HFFc6 (cell line): ENCODE results near the gene OR10P1. TPM values are rescaled to one million over a fixed set of nuclear protein-coding genes. Genes with fewer than 3 reads are reported as not detected.

Source experiments
- DNase-seq: peaks from one replicate; pipeline ENCODE4 v3.0.0-alpha.2; 2018
- H3K27ac Mint-ChIP-seq: 2 replicates; pipeline ENCODE4 v1.8.0; 2020; ENCODE audit warnings: mild to moderate bottlenecking, mixed read lengths
- H3K27me3 Mint-ChIP-seq: 2 replicates; pipeline ENCODE4 v1.8.0; 2021; ENCODE audit warnings: mild to moderate bottlenecking, moderate library complexity, mixed read lengths; ENCODE audit not compliant: insufficient read depth
- H3K36me3 Mint-ChIP-seq: 2 replicates; pipeline ENCODE4 v1.8.0; 2021; ENCODE audit warnings: low read depth, mixed read lengths
- H3K4me1 Mint-ChIP-seq: 2 replicates; pipeline ENCODE4 v1.8.0; 2020; ENCODE audit warnings: low read depth, mixed read lengths
- H3K4me3 Mint-ChIP-seq: 2 replicates; pipeline ENCODE4 v1.8.0; 2020; ENCODE audit warnings: mild to moderate bottlenecking, moderate library complexity, mixed read lengths
- H3K9me3 Mint-ChIP-seq: 2 replicates; pipeline ENCODE4 v1.8.0; 2020; ENCODE audit warnings: mild to moderate bottlenecking, mixed read lengths
- total RNA-seq, 6 experiments: library from RNA; stranded (reverse); fragmentation: NEBNext Ultra II Directional; extraction: Animal tissue kit (Norgen Biotek cat#: 25700); gene quantifications; 2 replicates in 1 of 6; 3 replicates in 5 of 6; pipeline ENCODE4 v1.2.3, GENCODE V29; 2021
- TF ChIP-seq, protein P1 (sequence below): fragments of 200-600 bp; sonication (generic); IDR thresholded peaks from 2 replicates; pipeline ENCODE4 v1.5.0; 2021; ENCODE audit warnings: antibody characterized with exemption, mild to moderate bottlenecking

The OR10P1 gene
- total RNA-seq, 6 experiments from 2014 or later: not detected

DNA sequence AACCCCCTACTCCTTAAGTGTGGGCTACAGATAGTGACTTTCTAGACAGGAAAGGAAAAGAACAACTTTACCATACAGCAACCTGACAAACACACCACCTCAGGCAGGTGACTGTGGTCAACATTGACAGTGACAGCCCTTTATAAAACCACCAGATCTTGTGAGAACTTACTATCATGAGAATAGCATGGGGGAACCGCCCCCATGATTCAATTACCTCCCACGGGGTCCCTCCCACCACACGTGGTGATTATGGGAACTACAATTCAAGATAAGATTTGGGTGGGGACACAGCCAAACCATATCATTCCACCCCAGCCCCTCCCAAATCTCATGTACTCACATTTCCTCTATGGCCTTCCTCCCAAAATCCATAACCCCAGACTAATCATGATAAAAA is 16.3 kb downstream of the OR10P1 start:
- Mint-ChIP-seq H3K4me1 (peaks cover 7% of the 10 kb centered on the region; the same call in 1 of the 2 replicates), H3K27me3 (peaks cover 13% of the 10 kb centered on the region), H3K27ac (no peak overlapping the region), H3K4me3 (no peak overlapping the region), H3K36me3 (no peaks in the 10 kb centered on the region), H3K9me3 (no peaks in the 10 kb centered on the region)
- DNase-seq: no peak
- TF ChIP-seq, protein P1, sequence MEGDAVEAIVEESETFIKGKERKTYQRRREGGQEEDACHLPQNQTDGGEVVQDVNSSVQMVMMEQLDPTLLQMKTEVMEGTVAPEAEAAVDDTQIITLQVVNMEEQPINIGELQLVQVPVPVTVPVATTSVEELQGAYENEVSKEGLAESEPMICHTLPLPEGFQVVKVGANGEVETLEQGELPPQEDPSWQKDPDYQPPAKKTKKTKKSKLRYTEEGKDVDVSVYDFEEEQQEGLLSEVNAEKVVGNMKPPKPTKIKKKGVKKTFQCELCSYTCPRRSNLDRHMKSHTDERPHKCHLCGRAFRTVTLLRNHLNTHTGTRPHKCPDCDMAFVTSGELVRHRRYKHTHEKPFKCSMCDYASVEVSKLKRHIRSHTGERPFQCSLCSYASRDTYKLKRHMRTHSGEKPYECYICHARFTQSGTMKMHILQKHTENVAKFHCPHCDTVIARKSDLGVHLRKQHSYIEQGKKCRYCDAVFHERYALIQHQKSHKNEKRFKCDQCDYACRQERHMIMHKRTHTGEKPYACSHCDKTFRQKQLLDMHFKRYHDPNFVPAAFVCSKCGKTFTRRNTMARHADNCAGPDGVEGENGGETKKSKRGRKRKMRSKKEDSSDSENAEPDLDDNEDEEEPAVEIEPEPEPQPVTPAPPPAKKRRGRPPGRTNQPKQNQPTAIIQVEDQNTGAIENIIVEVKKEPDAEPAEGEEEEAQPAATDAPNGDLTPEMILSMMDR: no peak

DNA sequence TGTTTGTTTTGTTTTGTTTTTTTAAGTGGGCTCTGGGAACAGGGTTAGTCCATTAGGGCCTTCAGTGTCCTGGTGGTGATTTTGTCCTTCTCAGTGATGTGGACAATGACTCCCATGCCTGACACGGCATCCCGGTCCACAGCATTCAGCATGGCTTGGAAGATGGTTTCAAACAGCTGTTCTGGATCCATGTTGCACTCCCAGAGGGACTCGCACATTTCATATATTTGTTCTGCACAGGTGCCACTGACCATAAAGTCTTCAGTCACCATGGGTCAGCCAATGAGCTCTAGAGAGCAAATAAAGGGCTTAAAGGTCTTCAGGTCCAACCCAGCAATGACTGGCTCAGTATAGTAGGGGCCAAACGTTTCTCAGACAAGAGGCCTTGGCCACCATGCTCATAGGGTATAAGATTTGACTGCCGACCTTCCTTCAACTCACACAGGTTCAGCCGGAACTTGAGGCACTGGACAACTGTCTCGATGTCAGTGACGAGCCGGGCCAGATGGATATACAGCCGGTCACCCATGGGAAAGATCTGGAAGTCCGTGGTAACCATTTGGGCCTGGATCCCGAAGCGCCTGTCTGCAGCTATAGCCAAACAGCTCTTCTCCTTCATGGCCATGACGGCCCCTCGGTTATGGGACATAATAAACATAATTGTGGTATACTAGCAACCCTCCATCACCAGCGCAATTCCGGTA is 18.0 kb downstream of the OR10P1 start:
- Mint-ChIP-seq H3K27me3 (peaks cover 14% of the 10 kb centered on the region), H3K4me3 (no peak overlapping the region), H3K4me1 (peaks cover 13% of the 10 kb centered on the region), H3K9me3 (no peaks in the 10 kb centered on the region), H3K36me3 (no peaks in the 10 kb centered on the region), H3K27ac (no peak overlapping the region)
- no peak for DNase-seq
- TF ChIP-seq, protein P1: no peak

DNA sequence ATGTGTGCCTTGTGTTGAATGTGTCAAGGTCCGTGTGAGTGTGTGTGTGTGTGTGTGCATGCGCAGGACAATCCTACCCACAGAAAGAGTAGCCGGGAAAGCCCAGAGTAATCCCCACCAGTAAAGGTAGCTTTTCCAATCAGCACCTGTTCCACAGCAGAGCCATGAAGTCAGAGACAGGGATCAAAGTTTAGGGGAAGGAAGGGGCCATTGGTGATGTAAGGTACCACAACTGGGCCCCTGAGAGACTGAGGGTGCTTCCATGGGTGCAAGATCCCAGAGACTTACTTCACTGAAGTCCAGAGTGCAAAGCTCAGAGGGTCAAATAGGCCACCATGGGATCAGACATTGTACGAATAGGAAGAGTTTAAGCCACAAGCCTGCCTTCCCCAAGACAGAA is 20.5 kb downstream of the OR10P1 start:
- peaks cover 6% of the 10 kb centered on the region; the same call in 1 of the 2 replicates for H3K4me1 Mint-ChIP-seq
- H3K27me3 Mint-ChIP-seq: peaks cover 16% of the 10 kb centered on the region
- no peak overlapping the region for H3K4me3 Mint-ChIP-seq
- no peaks in the 10 kb centered on the region for H3K36me3 Mint-ChIP-seq
- TF ChIP-seq, protein P1: no peak
- DNase-seq: no peak
- H3K27ac Mint-ChIP-seq: no peak overlapping the region
- no peaks in the 10 kb centered on the region for H3K9me3 Mint-ChIP-seq

DNA sequence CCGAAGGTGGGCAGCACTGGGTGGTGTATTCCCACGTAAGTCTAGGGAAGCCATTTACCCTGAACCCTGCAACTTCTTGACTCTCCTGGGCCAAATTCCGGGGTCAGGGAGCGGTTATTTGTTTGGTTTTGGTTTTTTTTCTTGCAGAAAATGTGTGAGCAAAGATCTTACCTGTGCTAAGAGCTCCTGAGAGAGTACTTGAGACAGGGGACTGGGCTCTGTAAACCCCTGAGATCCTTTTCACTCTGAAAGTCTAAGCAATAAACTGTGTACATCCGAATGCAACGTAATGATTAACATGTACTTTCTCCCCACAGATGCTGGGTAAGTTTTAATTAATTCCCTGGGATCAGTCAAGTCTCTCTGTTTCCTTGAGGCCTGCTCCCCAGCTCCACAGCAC is 21.5 kb downstream of the OR10P1 start:
- TF ChIP-seq, protein P1: no peak
- no peaks in the 10 kb centered on the region for H3K36me3 Mint-ChIP-seq
- no peak for DNase-seq
- H3K4me3 Mint-ChIP-seq: no peak overlapping the region
- H3K27me3 Mint-ChIP-seq: peaks cover 24% of the 10 kb centered on the region
- no peak overlapping the region for H3K27ac Mint-ChIP-seq
- peaks cover 6% of the 10 kb centered on the region; the same call in 1 of the 2 replicates for H3K4me1 Mint-ChIP-seq
- no peaks in the 10 kb centered on the region for H3K9me3 Mint-ChIP-seq

DNA sequence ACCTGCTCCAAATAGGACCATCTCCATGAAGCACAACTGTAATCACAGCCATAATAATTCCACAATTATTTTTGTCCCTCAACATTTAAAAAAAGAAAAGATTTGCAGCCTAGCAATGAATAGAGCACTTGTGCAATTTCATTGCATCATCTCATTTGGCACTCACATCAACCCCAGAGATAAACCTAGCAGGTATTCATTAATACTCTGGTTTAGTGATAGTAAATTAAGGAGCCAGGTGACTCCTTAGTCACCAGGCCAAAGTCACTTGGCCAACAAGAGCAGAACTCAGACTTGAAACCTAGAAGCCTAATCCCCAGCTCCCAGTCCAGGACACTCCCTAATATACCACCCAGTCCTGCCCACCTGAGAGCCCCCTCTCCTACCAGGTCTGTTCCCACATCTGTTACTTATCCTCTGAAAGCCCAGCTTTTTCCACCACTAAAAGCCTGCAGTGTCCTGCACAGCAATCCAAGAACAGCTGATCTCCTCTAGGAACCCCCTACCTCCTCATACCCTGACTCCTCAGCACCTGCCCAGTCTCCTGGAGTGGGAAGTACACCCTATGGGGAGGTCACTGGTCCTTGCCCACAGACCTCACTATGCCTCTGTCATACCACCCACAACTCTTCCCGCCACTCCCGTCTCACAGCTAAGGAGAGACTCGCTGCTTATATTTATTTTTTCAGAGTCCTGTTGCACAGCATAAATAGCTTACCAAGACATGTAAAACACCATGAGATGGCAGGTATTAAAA is 22.1 kb downstream of the OR10P1 start:
- DNase-seq: no peak
- TF ChIP-seq, protein P1: no peak
- Mint-ChIP-seq H3K36me3 (no peaks in the 10 kb centered on the region), H3K9me3 (no peaks in the 10 kb centered on the region), H3K4me3 (no peak overlapping the region), H3K4me1 (peaks cover 6% of the 10 kb centered on the region; the same call in 1 of the 2 replicates), H3K27ac (no peak overlapping the region), H3K27me3 (peaks cover 24% of the 10 kb centered on the region)
